Measurements from ENCODE around the gene SHMT1.
A peak's percentile ranks its signal among the peaks of the same experiment; 100 is the strongest.
"Not testable (repeated sequence)": the region's sequence is repeated elsewhere in the genome, so short reads cannot be mapped to it uniquely, and the experiment has no call there.

Gene SHMT1

DNA sequence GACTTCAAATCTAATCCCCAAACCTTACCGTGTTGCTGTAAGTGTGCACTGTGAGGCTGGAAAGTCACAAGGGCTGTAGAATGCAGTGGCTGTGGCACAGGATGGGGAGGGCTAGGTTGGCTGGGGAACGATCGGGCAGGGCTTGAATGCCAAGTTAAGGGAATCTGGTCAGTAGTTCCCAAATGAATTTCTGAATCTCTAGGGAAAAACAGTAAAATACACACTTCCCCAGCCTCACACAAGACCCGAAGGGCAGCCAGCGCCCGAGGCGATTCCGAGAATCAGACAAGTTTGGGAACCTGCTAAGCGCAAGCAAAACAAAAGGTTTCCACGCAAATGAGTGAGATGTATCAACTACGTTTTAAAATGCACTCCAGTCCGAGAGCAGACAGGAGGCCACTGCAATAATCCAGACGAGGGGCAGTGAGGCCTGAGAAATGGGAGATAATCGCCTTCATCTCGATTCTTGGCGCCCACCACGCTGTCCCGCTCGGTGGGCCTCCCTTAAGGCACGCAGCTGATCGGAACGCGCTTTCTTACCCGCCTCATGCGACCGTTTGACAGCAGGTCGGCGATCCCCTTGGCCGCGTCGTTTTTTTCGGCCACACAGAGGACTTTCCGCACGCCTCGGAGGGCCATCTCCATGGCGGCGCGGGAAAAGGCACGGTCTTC lies 49.2 kb downstream of the SHMT1 start:
- H3K4me2 ChIP-seq (ENCODE audit: low read depth, low read length, poor library complexity, severe bottlenecking): peak overlapping the region; percentile 86
- H3K36me3 ChIP-seq (ENCODE audit: insufficient read depth, low read length): no peaks in the 10 kb centered on the region
- H3K79me2 ChIP-seq (ENCODE audit: insufficient read depth, low read length): peaks cover 88% of the 10 kb centered on the region
- H3F3A ChIP-seq (ENCODE audit: low read depth): no peaks in the 10 kb centered on the region
- peaks cover 45% of the 10 kb centered on the region for H4K20me1 ChIP-seq (ENCODE audit: insufficient read depth, low read length, poor library complexity, severe bottlenecking)
- H3K4me1 ChIP-seq (ENCODE audit: insufficient read depth, low read length, poor library complexity, severe bottlenecking): peaks cover 54% of the 10 kb centered on the region
- no peak for TF ChIP-seq EZH2phosphoT487 (IDR thresholded peaks at IDR 0.05; ENCODE audit: borderline replicate concordance)
- TF ChIP-seq, protein P1, sequence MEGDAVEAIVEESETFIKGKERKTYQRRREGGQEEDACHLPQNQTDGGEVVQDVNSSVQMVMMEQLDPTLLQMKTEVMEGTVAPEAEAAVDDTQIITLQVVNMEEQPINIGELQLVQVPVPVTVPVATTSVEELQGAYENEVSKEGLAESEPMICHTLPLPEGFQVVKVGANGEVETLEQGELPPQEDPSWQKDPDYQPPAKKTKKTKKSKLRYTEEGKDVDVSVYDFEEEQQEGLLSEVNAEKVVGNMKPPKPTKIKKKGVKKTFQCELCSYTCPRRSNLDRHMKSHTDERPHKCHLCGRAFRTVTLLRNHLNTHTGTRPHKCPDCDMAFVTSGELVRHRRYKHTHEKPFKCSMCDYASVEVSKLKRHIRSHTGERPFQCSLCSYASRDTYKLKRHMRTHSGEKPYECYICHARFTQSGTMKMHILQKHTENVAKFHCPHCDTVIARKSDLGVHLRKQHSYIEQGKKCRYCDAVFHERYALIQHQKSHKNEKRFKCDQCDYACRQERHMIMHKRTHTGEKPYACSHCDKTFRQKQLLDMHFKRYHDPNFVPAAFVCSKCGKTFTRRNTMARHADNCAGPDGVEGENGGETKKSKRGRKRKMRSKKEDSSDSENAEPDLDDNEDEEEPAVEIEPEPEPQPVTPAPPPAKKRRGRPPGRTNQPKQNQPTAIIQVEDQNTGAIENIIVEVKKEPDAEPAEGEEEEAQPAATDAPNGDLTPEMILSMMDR (conservative IDR thresholded peaks at IDR 0.05; ENCODE audit: low read length): no peak
- no peaks in the 10 kb centered on the region for H3K27me3 ChIP-seq (ENCODE audit: insufficient read depth, low read length, poor library complexity, severe bottlenecking)
- no peaks in the 10 kb centered on the region for H3K9me2 ChIP-seq (replicated peaks; ENCODE audit: low read depth, low read length)
- H3K4me3 ChIP-seq (ENCODE audit: low read length, poor library complexity, severe bottlenecking): peak overlapping the region; percentile 84
- peak overlapping the region; percentile 93 for H3K9ac ChIP-seq (ENCODE audit: low read depth, low read length, poor library complexity, severe bottlenecking)
- no peaks in the 10 kb centered on the region for H3K9me3 ChIP-seq (ENCODE audit: insufficient read depth, low read depth, low read length)
- H2AFZ ChIP-seq (ENCODE audit: low read length): peak overlapping the region; percentile 86

DNA sequence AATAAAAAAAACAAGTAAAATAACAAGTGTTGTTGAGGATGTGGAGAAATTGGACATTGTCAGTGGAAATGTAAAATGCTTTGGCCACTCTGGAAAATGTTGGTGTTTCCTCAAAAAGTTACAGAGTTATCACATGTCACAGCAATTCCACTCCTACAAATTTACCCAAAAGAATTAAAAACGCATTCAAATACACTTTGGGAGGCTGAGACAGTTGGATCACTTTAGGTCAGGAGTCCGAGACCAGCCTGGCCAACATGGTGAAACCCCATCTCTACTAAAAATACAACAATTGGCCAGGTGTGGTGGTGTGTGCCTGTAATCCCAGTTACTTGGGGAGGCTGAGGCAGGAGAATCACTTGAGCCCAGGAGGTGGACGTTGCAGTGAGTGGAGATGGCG lies 54.1 kb downstream of the SHMT1 start:
- H4K20me1 ChIP-seq (ENCODE audit: insufficient read depth, low read length, poor library complexity, severe bottlenecking): peaks cover 49% of the 10 kb centered on the region
- no peaks in the 10 kb centered on the region for H3K9me2 ChIP-seq (replicated peaks; ENCODE audit: low read depth, low read length)
- no peak for TF ChIP-seq EZH2phosphoT487 (IDR thresholded peaks at IDR 0.05; ENCODE audit: borderline replicate concordance)
- TF ChIP-seq, protein P1 (conservative IDR thresholded peaks at IDR 0.05; ENCODE audit: low read length): no peak
- H3K9ac ChIP-seq (ENCODE audit: low read depth, low read length, poor library complexity, severe bottlenecking): no peak overlapping the region
- peaks cover 34% of the 10 kb centered on the region for H3K4me1 ChIP-seq (ENCODE audit: insufficient read depth, low read length, poor library complexity, severe bottlenecking)
- H3K4me3 ChIP-seq (ENCODE audit: low read length, poor library complexity, severe bottlenecking): peak overlapping the region; percentile 35
- H3F3A ChIP-seq (ENCODE audit: low read depth): no peaks in the 10 kb centered on the region
- H2AFZ ChIP-seq (ENCODE audit: low read length): no peak overlapping the region
- H3K4me2 ChIP-seq (ENCODE audit: low read depth, low read length, poor library complexity, severe bottlenecking): peak overlapping the region; percentile 31
- H3K79me2 ChIP-seq (ENCODE audit: insufficient read depth, low read length): peaks cover 66% of the 10 kb centered on the region
- H3K36me3 ChIP-seq (ENCODE audit: insufficient read depth, low read length): peaks cover 34% of the 10 kb centered on the region
- no peaks in the 10 kb centered on the region for H3K27me3 ChIP-seq (ENCODE audit: insufficient read depth, low read length, poor library complexity, severe bottlenecking)
- no peaks in the 10 kb centered on the region for H3K9me3 ChIP-seq (ENCODE audit: insufficient read depth, low read depth, low read length)

DNA sequence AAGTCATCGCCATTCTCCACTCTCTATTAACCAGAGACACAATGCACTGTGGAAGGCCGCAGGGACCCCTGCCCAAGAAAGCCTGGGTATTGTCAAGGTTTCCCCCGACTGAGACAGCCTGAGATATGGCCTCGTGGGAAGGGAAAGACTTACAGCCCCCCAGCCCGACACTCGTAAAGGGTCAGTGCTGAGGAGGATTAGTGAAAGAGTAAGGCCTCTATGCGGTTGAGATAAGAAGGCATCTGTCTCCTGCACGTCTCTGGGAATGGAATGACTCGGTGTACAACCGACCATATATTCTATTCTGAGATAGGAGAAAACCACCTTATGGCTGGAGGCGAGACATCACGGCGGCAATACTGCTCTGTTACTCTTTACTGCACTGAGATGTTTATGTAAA lies 60.1 kb downstream of the SHMT1 start:
- not testable (repeated sequence) for H3K4me2 ChIP-seq (ENCODE audit: low read depth, low read length, poor library complexity, severe bottlenecking)
- H3K36me3 ChIP-seq (ENCODE audit: insufficient read depth, low read length): peaks cover 75% of the 10 kb centered on the region

More for the DNA sequence above, 60.1 kb downstream of the SHMT1 start:
- H2AFZ ChIP-seq (ENCODE audit: low read length); H3K79me2 ChIP-seq (ENCODE audit: insufficient read depth, low read length); H3K4me1 ChIP-seq (ENCODE audit: insufficient read depth, low read length, poor library complexity, severe bottlenecking); H3K4me3 ChIP-seq (ENCODE audit: low read length, poor library complexity, severe bottlenecking); H4K20me1 ChIP-seq (ENCODE audit: insufficient read depth, low read length, poor library complexity, severe bottlenecking); H3K9me3 ChIP-seq (ENCODE audit: insufficient read depth, low read depth, low read length); H3K9ac ChIP-seq (ENCODE audit: low read depth, low read length, poor library complexity, severe bottlenecking); H3K27me3 ChIP-seq (ENCODE audit: insufficient read depth, low read length, poor library complexity, severe bottlenecking); H3K9me2 ChIP-seq (replicated peaks; ENCODE audit: low read depth, low read length); H3F3A ChIP-seq (ENCODE audit: low read depth): not testable (repeated sequence)
